ENCODE data around the gene CCT3.

DNA sequence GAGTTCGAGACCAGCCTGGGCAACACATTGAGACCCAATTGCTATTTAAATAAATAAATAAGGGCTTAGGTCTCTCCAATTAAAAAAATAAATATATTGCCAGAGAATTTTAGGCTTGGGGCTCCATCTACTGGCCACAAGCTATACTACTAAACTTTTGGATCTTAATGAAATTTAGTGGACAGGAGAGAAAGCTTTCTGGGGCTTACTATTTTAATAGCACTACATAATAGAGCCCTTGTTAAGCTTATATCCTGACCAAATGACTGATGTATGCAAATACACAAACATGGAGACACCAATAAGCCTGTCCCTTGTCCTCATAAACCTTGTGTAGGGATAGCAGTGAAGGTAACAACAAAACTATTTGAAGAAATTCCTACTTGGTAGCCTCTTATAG, 18.4 kb downstream of the CCT3 start:
- TF ChIP-seq POLR2A (IDR thresholded peaks at IDR 0.05): no peak
- TF ChIP-seq, protein P1, sequence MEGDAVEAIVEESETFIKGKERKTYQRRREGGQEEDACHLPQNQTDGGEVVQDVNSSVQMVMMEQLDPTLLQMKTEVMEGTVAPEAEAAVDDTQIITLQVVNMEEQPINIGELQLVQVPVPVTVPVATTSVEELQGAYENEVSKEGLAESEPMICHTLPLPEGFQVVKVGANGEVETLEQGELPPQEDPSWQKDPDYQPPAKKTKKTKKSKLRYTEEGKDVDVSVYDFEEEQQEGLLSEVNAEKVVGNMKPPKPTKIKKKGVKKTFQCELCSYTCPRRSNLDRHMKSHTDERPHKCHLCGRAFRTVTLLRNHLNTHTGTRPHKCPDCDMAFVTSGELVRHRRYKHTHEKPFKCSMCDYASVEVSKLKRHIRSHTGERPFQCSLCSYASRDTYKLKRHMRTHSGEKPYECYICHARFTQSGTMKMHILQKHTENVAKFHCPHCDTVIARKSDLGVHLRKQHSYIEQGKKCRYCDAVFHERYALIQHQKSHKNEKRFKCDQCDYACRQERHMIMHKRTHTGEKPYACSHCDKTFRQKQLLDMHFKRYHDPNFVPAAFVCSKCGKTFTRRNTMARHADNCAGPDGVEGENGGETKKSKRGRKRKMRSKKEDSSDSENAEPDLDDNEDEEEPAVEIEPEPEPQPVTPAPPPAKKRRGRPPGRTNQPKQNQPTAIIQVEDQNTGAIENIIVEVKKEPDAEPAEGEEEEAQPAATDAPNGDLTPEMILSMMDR (IDR thresholded peaks at IDR 0.05): peak; percentile 27 to 45 (median 39)

Measured in tibial nerve (tissue), 3 donors.